Endothelial cell of umbilical vein (primary cell): Measurements from ENCODE around the gene MAP2K4. TPM values are rescaled to one million over a fixed set of nuclear protein-coding genes. Genes with fewer than 3 reads are reported as not detected.

Source experiments
- BruUV-seq: library from RNA; stranded (reverse); fragments of 400-500 nt; replicated peaks from 2 replicates; lab custom pipeline; 2021; lab: Mats Ljungman, UMichigan
- CTCF ChIA-PET: fragments of 300-600, 350-600 bp; sonication (Branson Sonifier 250); formaldehyde crosslinking; loops from one replicate; lab custom pipeline; 2021; ENCODE audit warnings: antibody characterized with exemption, inconsistent platforms; lab: Charles Lee
- POLR2A ChIA-PET: fragments of 300-600, 350-600 bp; sonication (Branson Sonifier 250); formaldehyde crosslinking; loops from one replicate; lab custom pipeline; 2021; ENCODE audit warnings: antibody characterized with exemption, inconsistent platforms; lab: Charles Lee
- DNase-seq: peaks from one replicate; pipeline ENCODE4 v3.0.0-alpha.2; 2011; ENCODE audit warnings: low read depth, low spot score
- FAIRE-seq: peaks from 2 replicates; lab custom pipeline; 2011; peaks lifted over from hg19 to GRCh38; lab: Jason Lieb, UNC
- H2AFZ ChIP-seq: 2 replicates; pipeline ENCODE4 v1.6.0; 2012; ENCODE audit warnings: low read depth, low read length, control low read depth, inconsistent platforms
- H3K27ac ChIP-seq: 2 replicates; pipeline ENCODE4 v1.5.1; 2011; ENCODE audit warnings: low read depth, mild to moderate bottlenecking, control low read depth, low read length, moderate library complexity; ENCODE audit not compliant: insufficient read depth
- H3K27me3 ChIP-seq, 2 experiments: 2 replicates each; pipeline versions ENCODE4 v1.6.0 to v1.6.1; 2011; ENCODE audit warnings: low read length in 2 of 2, mixed read lengths in 1 of 2; ENCODE audit not compliant: control insufficient read depth in 2 of 2, insufficient read depth in 2 of 2
- H3K36me3 ChIP-seq, 2 experiments: 2 replicates in 1 of 2; 3 replicates in 1 of 2; pipeline ENCODE4 v1.5.1; 2011; ENCODE audit warnings: low read length in 2 of 2, mild to moderate bottlenecking in 1 of 2, moderate library complexity in 1 of 2; ENCODE audit not compliant: control insufficient read depth in 2 of 2, insufficient read depth in 2 of 2; ENCODE audit errors: extremely low read depth in 1 of 2
- H3K4me1 ChIP-seq: 3 replicates; pipeline ENCODE4 v1.5.1; 2011; ENCODE audit warnings: mild to moderate bottlenecking, low read length; ENCODE audit not compliant: control insufficient read depth, insufficient read depth; ENCODE audit errors: extremely low read depth
- H3K4me2 ChIP-seq: 2 replicates; pipeline ENCODE4 v1.6.1; 2011; ENCODE audit warnings: low read length, control low read depth, mixed read lengths; ENCODE audit not compliant: insufficient read depth
- H3K4me3 ChIP-seq, 3 experiments: fragments of 200-600 bp in 1 of 3; sonication (generic), shearing (Covaris generic) in 1 of 3; replicated peaks in 1 of 3; 2 replicates each; pipeline ENCODE4 v1.5.1; 2011 to 2016; ENCODE audit warnings: control low read depth in 3 of 3, low read length in 3 of 3, mild to moderate bottlenecking in 2 of 3, inconsistent platforms in 1 of 3, low read depth in 1 of 3, moderate library complexity in 1 of 3; ENCODE audit not compliant: insufficient read depth in 1 of 3
- H3K79me2 ChIP-seq: 2 replicates; pipeline ENCODE4 v1.6.0; 2012; ENCODE audit warnings: low read length, inconsistent platforms; ENCODE audit not compliant: control insufficient read depth, insufficient read depth
- H3K9ac ChIP-seq: replicated peaks from 2 replicates; pipeline ENCODE3; 2011; ENCODE audit warnings: low read length, control low read depth; ENCODE audit not compliant: insufficient read depth; ENCODE audit errors: extremely low read depth
- H3K9me1 ChIP-seq: replicated peaks from 3 replicates; pipeline ENCODE4 v1.6.0; 2011; ENCODE audit warnings: mild to moderate bottlenecking, low read length; ENCODE audit not compliant: control insufficient read depth, insufficient read depth; ENCODE audit errors: extremely low read depth
- H3K9me3 ChIP-seq: replicated peaks from 2 replicates; pipeline ENCODE4 v1.5.1; 2012; ENCODE audit warnings: low read length, inconsistent platforms; ENCODE audit not compliant: control insufficient read depth, insufficient read depth
- H4K20me1 ChIP-seq: replicated peaks from 2 replicates; pipeline ENCODE3; 2011; ENCODE audit warnings: mild to moderate bottlenecking, low read length; ENCODE audit not compliant: control insufficient read depth, insufficient read depth; ENCODE audit errors: extremely low read depth
- FOS ChIP-seq: IDR thresholded peaks from 2 replicates; pipeline ENCODE4 v1.6.1; 2011; ENCODE audit warnings: mild to moderate bottlenecking, low read length, moderate library complexity, borderline replicate concordance; ENCODE audit not compliant: insufficient read depth
- GATA2 ChIP-seq: IDR thresholded peaks from 2 replicates; pipeline ENCODE4 v1.7.0; 2011; ENCODE audit warnings: low read depth, mild to moderate bottlenecking, moderate library complexity, mixed read lengths, low read length; ENCODE audit not compliant: insufficient read length, insufficient read depth
- JUN ChIP-seq: IDR thresholded peaks from 2 replicates; pipeline ENCODE4 v1.6.1; 2011; ENCODE audit warnings: borderline replicate concordance, low read depth; ENCODE audit not compliant: insufficient read length, insufficient read depth
- POLR2AphosphoS5 ChIP-seq: IDR thresholded peaks from 2 replicates; pipeline ENCODE4 v1.6.1; 2012; ENCODE audit warnings: low read depth, mild to moderate bottlenecking, control low read depth, low read length, moderate library complexity; ENCODE audit not compliant: insufficient read depth
- dilution Hi-C: fragments of 300-500 bp; cut with MboI; formaldehyde crosslinking; loops from one replicate; pipeline ENCODE4 v1.15.0; 2019; ENCODE audit warnings: low sequenced_read_pairs; ENCODE audit not compliant: extremely low pct_ligation_motif_present
- intact Hi-C: fragments of 100-400 bp; cut with micrococcal nuclease; formaldehyde crosslinking; loops from one replicate; pipeline ENCODE4 v1.10.0; 2022
- polyA plus RNA-seq, 4 experiments: library from polyadenylated mRNA; depleted of rRNA in 3 of 4; stranded (reverse) in 3 of 4; unstranded in 1 of 4; fragments of >200 nt; gene quantifications; 2 replicates each; pipeline versions ENCODE4 v1.2.1 to v1.2.3, GENCODE V29; 2011 to 2012; ENCODE audit warnings: missing spikeins in 1 of 4
- total RNA-seq: library from RNA; stranded (reverse); gene quantifications from 2 replicates; pipeline ENCODE4 v1.2.3, GENCODE V29; 2021
- TF ChIP-seq, protein P1 (sequence below): IDR thresholded peaks from 2 replicates; pipeline ENCODE4 v1.6.1; 2011; ENCODE audit not compliant: insufficient read depth, insufficient read length

MAP2K4 gene
- total and polyA plus RNA-seq, 2 donors (not counting 3 experiments of a cell fraction or from before 2014, with no cell fraction given) = 8.6 to 17.5 TPM

DNA sequence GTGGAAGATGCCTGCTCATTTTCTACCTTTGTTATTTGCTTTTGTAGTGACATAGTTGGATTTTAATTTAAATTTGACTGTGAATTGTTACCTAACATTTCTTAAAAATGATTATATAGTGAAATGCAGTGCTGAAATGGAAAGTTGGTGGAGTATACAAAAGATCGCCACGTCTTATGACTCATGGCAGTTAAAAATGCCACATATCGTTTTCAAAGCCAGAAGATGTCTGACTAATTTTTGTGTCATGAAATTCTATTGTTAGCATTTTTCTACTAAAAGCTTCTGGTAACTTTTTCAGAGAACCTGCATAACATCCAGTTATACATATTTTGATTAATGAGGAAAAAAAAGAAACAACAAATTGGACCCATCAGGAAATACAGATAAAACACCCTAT, 20.6 kb downstream of the MAP2K4 start:
- H3K27ac ChIP-seq = no peak overlapping the region
- no peaks in the 10 kb centered on the region for H3K27me3 ChIP-seq
- POLR2A ChIA-PET = no interaction called here
- peak overlapping the region in 1 of 3 experiments; percentile 21 for H3K4me3 ChIP-seq
- CTCF ChIA-PET = interaction anchor here (0.6 kb wide), 1 partner anchor 55 kb away, joined by 3 read pairs; no protein-coding TSS in a partner anchor
- intact Hi-C loops (no loop called here), dilution Hi-C loops (no loop called here)
- no peak overlapping the region for H2AFZ ChIP-seq
- H3K9me1 ChIP-seq = peaks cover 2% of the 10 kb centered on the region
- H3K9ac ChIP-seq = no peak overlapping the region
- H4K20me1 ChIP-seq = peaks cover 8% of the 10 kb centered on the region
- H3K9me3 ChIP-seq = no peaks in the 10 kb centered on the region
- no peaks in the 10 kb centered on the region for H3K36me3 ChIP-seq
- TF ChIP-seq FOS = peak; percentile 89
- TF ChIP-seq JUN = peak; percentile 70
- no peak for TF ChIP-seq GATA2
- DNase-seq = peak; percentile 57
- H3K79me2 ChIP-seq = peaks cover 43% of the 10 kb centered on the region
- peaks cover 7% of the 10 kb centered on the region for H3K4me1 ChIP-seq
- BruUV-seq = no TSS peak
- peak; percentile 38 for FAIRE-seq
- H3K4me2 ChIP-seq = peak overlapping the region; percentile 72

GRCh38 chr17:12043702-12044101, 23.0 kb downstream of the MAP2K4 start:
- Histone ChIP-seq H3K79me2 (peaks cover 45% of the 10 kb centered on the region), H3K4me3 (no peak overlapping the region), H3K9ac (no peak overlapping the region), H3K4me1 (peaks cover 13% of the 10 kb centered on the region), H3K36me3 (no peaks in the 10 kb centered on the region), H2AFZ (no peak overlapping the region), H3K27me3 (no peaks in the 10 kb centered on the region), H3K4me2 (no peak overlapping the region), H3K9me1 (peaks cover 2% of the 10 kb centered on the region), H4K20me1 (peaks cover 6% of the 10 kb centered on the region), H3K27ac (no peak overlapping the region), H3K9me3 (no peaks in the 10 kb centered on the region)
- BruUV-seq = no TSS peak
- ChIA-PET CTCF (no interaction called here), POLR2A (no interaction called here)
- DNase-seq = no peak
- dilution Hi-C loops = no loop called here
- TF ChIP-seq POLR2AphosphoS5 = no peak
- TF ChIP-seq GATA2 = no peak
- TF ChIP-seq, protein P1, sequence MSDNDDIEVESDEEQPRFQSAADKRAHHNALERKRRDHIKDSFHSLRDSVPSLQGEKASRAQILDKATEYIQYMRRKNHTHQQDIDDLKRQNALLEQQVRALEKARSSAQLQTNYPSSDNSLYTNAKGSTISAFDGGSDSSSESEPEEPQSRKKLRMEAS = no peak
- TF ChIP-seq FOS = no peak
- no peak for TF ChIP-seq JUN
- no peak for FAIRE-seq
- intact Hi-C loops = no loop called here
